Ectodermal cell (in vitro differentiated cells): Measurements from ENCODE around the gene TMEM219.
"Not testable (repeated sequence)": the region's sequence is repeated elsewhere in the genome, so short reads cannot be mapped to it uniquely, and the experiment has no call there.

Experiments
- H3K27ac ChIP-seq: 2 replicates; pipeline ENCODE4 v1.7.0; 2013; ENCODE audit warnings: mild to moderate bottlenecking, low read depth, low read length; ENCODE audit not compliant: insufficient read depth, poor library complexity, severe bottlenecking
- H3K27me3 ChIP-seq: 2 replicates; pipeline ENCODE4 v1.7.0; 2013; ENCODE audit warnings: mild to moderate bottlenecking, low read length; ENCODE audit not compliant: insufficient read depth, control insufficient read depth, poor library complexity, severe bottlenecking
- H3K36me3 ChIP-seq: one replicate; pipeline ENCODE4 v1.7.0; 2013; ENCODE audit warnings: low read length; ENCODE audit not compliant: control insufficient read depth, insufficient read depth
- H3K4me1 ChIP-seq: one replicate; pipeline ENCODE4 v1.7.0; 2013; ENCODE audit warnings: low read length; ENCODE audit not compliant: control insufficient read depth, insufficient read depth
- H3K4me3 ChIP-seq: 2 replicates; pipeline ENCODE4 v1.7.0; 2013; ENCODE audit warnings: low read depth, low read length, control low read depth; ENCODE audit not compliant: insufficient read depth
- H3K9me3 ChIP-seq: 2 replicates; pipeline ENCODE4 v1.7.0; 2013; ENCODE audit warnings: mild to moderate bottlenecking, low read length, moderate library complexity; ENCODE audit not compliant: control insufficient read depth
- WGBS, 2 experiments: methylation state at CpG; one replicate each; pipeline ENCODE4 v1.1.7; 2013; ENCODE audit warnings: missing lambda C conversion rate in 2 of 2; 5-methylcytosine and 5-hydroxymethylcytosine counted together

TMEM219 gene

DNA sequence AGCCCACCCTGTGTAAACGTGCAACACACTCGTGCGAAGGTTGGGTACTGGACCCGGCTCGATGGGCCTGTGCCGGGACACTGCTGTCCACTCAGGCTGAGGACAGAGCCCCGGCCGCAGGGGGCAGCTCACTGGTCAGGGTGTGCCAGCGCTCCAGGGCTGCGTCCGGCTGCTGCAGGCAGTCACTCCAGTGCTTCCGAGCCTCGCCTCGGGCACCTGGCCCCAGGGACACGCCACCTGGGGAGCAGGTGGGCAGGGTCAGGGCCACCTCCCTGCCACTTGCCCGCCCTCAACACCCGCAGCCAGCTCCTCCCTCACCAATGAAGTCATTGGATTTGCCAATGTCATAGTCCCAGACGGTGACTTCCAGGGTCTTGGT, 44.2 kb downstream of the TMEM219 start:
- no peak overlapping the region for H3K4me3 ChIP-seq
- no peaks in the 10 kb centered on the region for H3K9me3 ChIP-seq
- H3K27ac ChIP-seq: no peak overlapping the region
- 94 to 95% methylated on average over 18 of the region's 18 CpGs for WGBS, 2 experiments
- H3K27me3 ChIP-seq: peaks cover 20% of the 10 kb centered on the region
- peaks cover 13% of the 10 kb centered on the region for H3K4me1 ChIP-seq
- H3K36me3 ChIP-seq: no peaks in the 10 kb centered on the region

DNA sequence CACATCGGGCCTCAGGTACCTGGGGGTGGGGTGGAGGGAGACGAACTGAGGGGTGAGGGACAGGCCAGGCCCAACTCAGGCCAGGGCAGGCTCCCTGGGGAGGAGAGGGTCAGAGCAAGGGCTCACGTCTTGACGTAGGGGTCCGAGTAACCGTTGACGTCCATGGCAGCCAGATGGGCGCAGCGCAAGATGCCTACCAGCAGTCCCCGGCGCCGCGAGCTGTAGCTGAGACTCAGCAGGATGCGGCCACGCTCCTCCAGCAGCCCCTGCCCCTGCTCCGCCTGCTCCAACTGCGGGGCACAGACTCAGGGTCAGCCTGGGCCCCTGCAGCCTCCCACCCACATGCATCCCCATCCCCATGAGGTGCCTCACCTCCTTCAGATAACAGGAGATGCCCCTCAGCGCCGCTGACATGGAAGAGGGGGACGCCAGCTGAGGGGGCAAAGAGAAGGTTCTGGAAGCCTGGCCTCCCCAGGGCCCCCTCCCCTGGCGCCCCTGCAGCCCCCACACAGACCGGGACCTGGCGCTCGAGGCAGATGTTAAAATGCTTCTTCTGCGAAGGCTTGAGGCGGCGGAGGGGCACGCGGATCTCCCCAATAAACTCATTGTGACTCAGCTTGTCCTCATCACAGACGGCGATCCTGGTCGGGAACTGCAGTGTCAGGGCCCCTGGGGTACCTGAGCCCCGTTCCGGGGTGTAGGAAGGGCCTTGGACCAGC, 44.9 kb downstream of the TMEM219 start:
- WGBS, 2 experiments: 92% methylated on average over 34 of the region's 34 CpGs
- Histone ChIP-seq H3K9me3 (no peaks in the 10 kb centered on the region), H3K4me3 (no peak overlapping the region), H3K27ac (no peak overlapping the region), H3K27me3 (peaks cover 27% of the 10 kb centered on the region), H3K4me1 (peaks cover 13% of the 10 kb centered on the region), H3K36me3 (no peaks in the 10 kb centered on the region)

DNA sequence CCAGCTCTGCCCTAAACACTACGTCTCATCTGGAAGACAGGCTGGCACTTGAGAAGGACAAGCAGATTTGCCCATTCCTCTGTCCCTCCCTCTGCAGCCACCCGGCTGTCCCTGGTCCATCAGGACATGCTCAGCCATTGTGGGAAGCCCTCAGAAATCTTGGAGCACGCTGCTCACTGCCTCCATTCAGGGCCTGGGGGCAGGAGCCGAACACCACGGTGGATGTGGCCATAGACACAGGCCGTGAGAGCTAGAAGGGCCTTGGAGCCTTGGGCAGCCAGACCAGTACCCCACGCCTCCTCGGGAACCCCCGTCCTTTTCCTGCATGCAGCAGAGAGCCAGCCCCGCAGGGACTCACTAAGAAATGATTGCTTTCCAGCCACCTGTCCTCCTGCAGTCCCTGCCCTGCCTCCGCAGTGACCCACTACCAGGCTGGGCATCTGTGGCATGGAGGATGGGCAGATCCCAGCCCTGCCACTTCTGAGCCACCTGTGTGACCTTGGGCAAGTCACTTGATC, 45.6 kb downstream of the TMEM219 start:
- H3K4me1 ChIP-seq: peaks cover 13% of the 10 kb centered on the region
- H3K36me3 ChIP-seq: no peaks in the 10 kb centered on the region
- 85 to 90% methylated on average over 11 of the region's 11 CpGs for WGBS, 2 experiments
- H3K4me3 ChIP-seq: no peak overlapping the region
- peaks cover 33% of the 10 kb centered on the region for H3K27me3 ChIP-seq
- no peaks in the 10 kb centered on the region for H3K9me3 ChIP-seq
- H3K27ac ChIP-seq: no peak overlapping the region

GRCh38 chr16:30009085-30009862, 47.4 kb downstream of the TMEM219 start:
- H3K27ac ChIP-seq: no peak overlapping the region
- H3K9me3 ChIP-seq: no peaks in the 10 kb centered on the region
- H3K4me1 ChIP-seq: peaks cover 13% of the 10 kb centered on the region
- no peaks in the 10 kb centered on the region for H3K36me3 ChIP-seq
- no peak overlapping the region for H3K4me3 ChIP-seq
- WGBS, 2 experiments: 68 to 72% methylated on average over 26 of the region's 26 CpGs
- H3K27me3 ChIP-seq: peaks cover 37% of the 10 kb centered on the region

DNA sequence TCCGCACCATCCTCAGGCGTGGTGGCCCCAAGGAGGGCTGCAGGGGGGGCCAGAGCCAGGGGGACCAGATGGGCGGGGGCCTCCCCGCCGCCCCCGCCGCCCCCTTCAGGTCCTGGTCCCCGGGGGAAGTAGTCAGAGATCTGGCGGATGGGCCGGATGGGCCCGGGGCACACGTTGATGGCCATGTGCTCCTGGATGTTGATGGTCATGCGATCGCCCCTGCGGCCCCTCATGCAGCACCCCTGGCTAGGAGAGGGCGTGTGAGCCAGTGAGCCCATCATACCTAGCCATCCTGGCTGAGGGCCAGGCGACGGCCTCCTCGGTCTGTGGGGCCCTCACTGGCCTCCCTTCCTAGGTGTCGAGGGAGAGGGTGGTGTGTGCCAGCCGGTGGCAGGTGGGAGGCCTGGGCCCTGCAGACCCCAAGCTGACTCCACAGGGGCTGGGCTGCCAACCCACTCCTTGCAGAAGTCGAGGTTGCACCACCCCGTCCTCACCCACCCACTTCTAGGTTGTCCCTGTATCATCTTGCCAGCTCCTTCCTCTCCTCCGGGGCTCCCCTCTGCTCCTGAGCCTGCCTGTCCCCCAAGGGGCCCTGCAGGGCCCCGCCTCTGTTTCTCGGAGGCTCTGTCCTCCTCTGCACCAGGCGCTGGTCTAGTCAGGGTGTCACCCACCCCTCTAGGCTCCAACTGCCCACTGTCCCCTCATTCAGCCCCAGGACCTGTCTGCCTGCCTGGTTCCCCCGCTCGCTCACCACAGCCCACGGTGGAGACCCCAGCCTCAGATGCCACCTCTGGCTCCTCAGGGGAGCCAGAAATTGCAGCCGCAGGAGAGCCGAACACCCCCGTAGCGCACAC, 48.3 kb downstream of the TMEM219 start:
- WGBS, 2 experiments: 46% methylated on average over 34 of the region's 34 CpGs
- Histone ChIP-seq H3K27ac (no peak overlapping the region), H3K4me3 (peak overlapping the region; percentile 54), H3K36me3 (no peaks in the 10 kb centered on the region), H3K9me3 (no peaks in the 10 kb centered on the region), H3K4me1 (peaks cover 13% of the 10 kb centered on the region), H3K27me3 (peaks cover 37% of the 10 kb centered on the region)

DNA sequence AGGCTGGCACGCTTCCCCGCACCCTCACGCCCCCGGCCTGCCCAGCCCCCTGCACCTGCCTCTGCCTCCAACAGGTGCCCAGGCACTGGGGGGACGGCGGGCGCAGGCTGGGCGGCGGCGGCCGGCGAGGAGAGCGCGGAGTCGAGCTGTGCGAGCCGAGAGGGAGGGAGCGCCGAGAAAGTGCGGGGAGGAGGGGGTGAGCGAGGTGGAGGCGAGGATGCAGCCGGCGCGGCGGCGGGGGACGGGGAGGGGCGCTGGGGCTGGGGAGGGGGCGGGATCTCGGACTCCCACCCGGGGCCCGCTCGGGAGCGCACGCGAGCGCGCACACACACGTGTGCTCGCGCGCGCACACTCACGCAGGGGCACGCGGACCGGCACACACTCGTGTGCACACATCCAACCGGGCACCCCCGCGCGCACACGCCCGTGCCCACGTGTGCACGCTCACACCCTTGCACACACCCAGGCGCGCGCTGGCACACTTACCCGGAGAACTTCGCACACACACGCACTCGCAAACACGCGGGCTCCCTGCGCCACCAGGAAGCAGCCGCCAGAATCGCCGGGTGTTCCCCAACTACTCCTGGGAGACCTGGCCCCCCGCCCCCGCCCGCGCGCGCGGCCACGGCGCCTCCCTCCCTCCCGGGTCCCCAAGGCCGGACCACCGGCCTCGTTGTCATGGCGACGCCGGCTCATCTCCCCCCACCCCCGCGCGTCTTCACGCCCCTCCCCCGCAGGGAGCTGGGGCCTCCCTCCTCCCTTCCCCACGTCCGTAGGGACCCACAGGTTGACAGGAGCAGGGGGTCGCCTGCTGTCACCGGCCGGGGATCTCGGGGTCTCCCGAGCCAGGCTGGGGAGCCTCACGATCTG, 49.2 kb downstream of the TMEM219 start, which contains the start of gene DOC2A:
DOC2A (minus strand) TSS at position 184 of the 870 bp plus-strand sequence. CDS start 805 bp downstream, outside the sequence.
- Histone ChIP-seq H3K36me3 (no peaks in the 10 kb centered on the region), H3K4me3 (peak within 1 kb of the TSS; percentile 54), H3K4me1 (peaks cover 13% of the 10 kb centered on the region), H3K27me3 (peaks cover 37% of the 10 kb centered on the region), H3K27ac (no peak within 1 kb of the TSS), H3K9me3 (no peaks in the 10 kb centered on the region)
- 0% methylated on average over 99 of the region's 99 CpGs for WGBS, 2 experiments

DNA sequence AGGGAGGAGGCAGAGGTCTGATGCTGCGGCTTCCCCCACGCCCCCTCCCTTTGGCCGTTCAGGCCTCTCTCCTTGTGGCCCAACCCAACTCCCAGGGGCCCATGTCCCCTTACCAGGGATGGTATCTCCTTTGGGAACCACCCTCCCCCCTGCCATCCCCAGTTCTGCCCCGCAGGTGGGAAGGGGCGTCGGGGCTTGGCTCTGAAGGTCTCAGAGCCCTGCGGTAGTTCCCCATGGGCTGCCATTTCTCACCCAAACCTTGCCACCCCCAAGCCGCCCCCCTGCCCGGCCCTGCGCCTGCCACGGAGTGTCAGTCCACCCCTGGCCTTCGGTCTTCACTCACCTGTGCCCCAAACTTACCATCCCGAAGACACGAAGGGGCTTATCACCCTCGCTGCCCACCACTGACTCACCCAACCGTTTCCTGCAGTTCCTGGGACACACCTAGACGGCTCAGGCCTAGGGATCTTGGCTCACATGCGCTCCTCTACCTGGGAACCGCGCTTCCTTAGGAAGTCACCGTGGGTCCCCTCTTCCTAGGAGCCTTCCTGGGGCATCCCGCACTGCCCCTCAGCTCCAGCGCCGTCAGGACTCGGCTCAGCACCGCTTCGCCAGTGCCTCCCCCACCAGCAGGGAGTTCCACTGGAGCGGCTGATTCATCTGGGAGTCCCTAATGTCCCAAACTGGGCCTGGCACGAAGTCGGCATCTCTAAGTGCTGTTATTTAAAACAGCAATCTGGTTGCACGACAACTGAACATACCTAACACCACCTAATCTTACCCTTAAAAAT, 50.0 kb downstream of the TMEM219 start:
- Histone ChIP-seq H3K4me3 (peak overlapping the region; percentile 54), H3K9me3 (no peaks in the 10 kb centered on the region), H3K27ac (no peak overlapping the region), H3K36me3 (no peaks in the 10 kb centered on the region), H3K27me3 (peaks cover 37% of the 10 kb centered on the region), H3K4me1 (peaks cover 13% of the 10 kb centered on the region)
- 12 to 13% methylated on average over 31 of the region's 31 CpGs for WGBS, 2 experiments

GRCh38 chr16:30012598-30012997, 50.7 kb downstream of the TMEM219 start:
- H3K4me3 ChIP-seq: not testable (repeated sequence)
- H3K27me3 ChIP-seq: peaks cover 37% of the 10 kb centered on the region
- WGBS, 2 experiments: 82 to 84% methylated on average over 14 of the region's 14 CpGs

GRCh38 chr16:30015450-30015849, 53.6 kb downstream of the TMEM219 start:
- H3K4me1 ChIP-seq, H3K27ac ChIP-seq, H3K4me3 ChIP-seq, H3K9me3 ChIP-seq, H3K36me3 ChIP-seq: not testable (repeated sequence)
- peaks cover 24% of the 10 kb centered on the region for H3K27me3 ChIP-seq
- WGBS, 2 experiments: 87 to 92% methylated on average over 7 of the region's 7 CpGs

More at GRCh38 chr16:30012598-30012997, 50.7 kb downstream of the TMEM219 start:
- peaks cover 13% of the 10 kb centered on the region for H3K4me1 ChIP-seq
- not testable (repeated sequence) for H3K36me3 ChIP-seq, H3K9me3 ChIP-seq, H3K27ac ChIP-seq
